Tibial nerve (tissue), 4 donors: Measurements from ENCODE around the gene NET1. TPM values are rescaled to one million over a fixed set of nuclear protein-coding genes. Genes with fewer than 3 reads are reported as not detected.
"Not testable (repeated sequence)": the region's sequence is repeated elsewhere in the genome, so short reads cannot be mapped to it uniquely, and the experiment has no call there.

ENCODE experiments used
- DNase-seq, 2 donors: peaks; one replicate each; pipeline ENCODE4 v3.0.0-alpha.2; 2019; ENCODE audit warnings: low spot score in 2 of 2
- H3K27ac ChIP-seq, 4 donors: fragments of 200-600 bp; sonication (generic) in 3 of 4; one replicate each; pipeline ENCODE4 v1.5.1; 2017 to 2019; ENCODE audit warnings: mild to moderate bottlenecking in 1 of 4
- H3K27me3 ChIP-seq, 2 donors: fragments of 200-600 bp; sonication (generic) in 1 of 2; one replicate each; pipeline versions ENCODE4 v1.5.1 to v1.6.0; 2017 to 2019
- H3K36me3 ChIP-seq, 3 donors: fragments of 200-600 bp; sonication (generic); one replicate each; pipeline ENCODE4 v1.5.1; 2018 to 2019
- H3K4me1 ChIP-seq, 4 donors: fragments of 200-600 bp; sonication (generic) in 3 of 4; one replicate each; pipeline ENCODE4 v1.5.1; 2017 to 2019
- H3K4me3 ChIP-seq, 4 donors: fragments of 200-600 bp; sonication (generic) in 3 of 4; one replicate each; pipeline ENCODE4 v1.5.1; 2017 to 2019; ENCODE audit warnings: mild to moderate bottlenecking in 1 of 4, moderate library complexity in 1 of 4
- H3K9me3 ChIP-seq, 4 donors: fragments of 200-600 bp; sonication (generic) in 3 of 4; one replicate each; pipeline ENCODE4 v1.5.1; 2017 to 2019
- EP300 ChIP-seq, 2 donors: sonication (generic); formaldehyde crosslinking; IDR thresholded peaks; one replicate each; pipeline ENCODE4 v1.6.1; 2017; ENCODE audit warnings: antibody characterized with exemption in 2 of 2, mild to moderate bottlenecking in 1 of 2
- POLR2A ChIP-seq, 2 donors: fragments of 450-650 bp; IDR thresholded peaks; one replicate each; pipeline ENCODE4 v1.6.1; 2017; ENCODE audit warnings: antibody characterized with exemption in 2 of 2, mild to moderate bottlenecking in 2 of 2, moderate library complexity in 2 of 2
- WGBS, 2 donors: methylation state at CpG; one replicate each; pipeline ENCODE4 v1.1.5; 2018; 5-methylcytosine and 5-hydroxymethylcytosine counted together
- total RNA-seq, 4 donors: library from RNA; depleted of rRNA; stranded (reverse); fragments of >200 nt; gene quantifications; one replicate each; pipeline ENCODE4 v1.1.0, GENCODE V29; 2016
- TF ChIP-seq, protein P1 (sequence below), 5 experiments: fragments of 200-600 bp in 3 of 5; fragments of 450-650 bp in 2 of 5; sonication (generic) in 3 of 5; IDR thresholded peaks; one replicate each; pipeline ENCODE4 v1.5.1; 2016 to 2019; ENCODE audit warnings: antibody characterized with exemption in 5 of 5, mild to moderate bottlenecking in 3 of 5, moderate library complexity in 2 of 5

The NET1 gene
- total RNA-seq, 4 donors from 2014 or later, result 66.0 to 133 (median 91.3) TPM

DNA sequence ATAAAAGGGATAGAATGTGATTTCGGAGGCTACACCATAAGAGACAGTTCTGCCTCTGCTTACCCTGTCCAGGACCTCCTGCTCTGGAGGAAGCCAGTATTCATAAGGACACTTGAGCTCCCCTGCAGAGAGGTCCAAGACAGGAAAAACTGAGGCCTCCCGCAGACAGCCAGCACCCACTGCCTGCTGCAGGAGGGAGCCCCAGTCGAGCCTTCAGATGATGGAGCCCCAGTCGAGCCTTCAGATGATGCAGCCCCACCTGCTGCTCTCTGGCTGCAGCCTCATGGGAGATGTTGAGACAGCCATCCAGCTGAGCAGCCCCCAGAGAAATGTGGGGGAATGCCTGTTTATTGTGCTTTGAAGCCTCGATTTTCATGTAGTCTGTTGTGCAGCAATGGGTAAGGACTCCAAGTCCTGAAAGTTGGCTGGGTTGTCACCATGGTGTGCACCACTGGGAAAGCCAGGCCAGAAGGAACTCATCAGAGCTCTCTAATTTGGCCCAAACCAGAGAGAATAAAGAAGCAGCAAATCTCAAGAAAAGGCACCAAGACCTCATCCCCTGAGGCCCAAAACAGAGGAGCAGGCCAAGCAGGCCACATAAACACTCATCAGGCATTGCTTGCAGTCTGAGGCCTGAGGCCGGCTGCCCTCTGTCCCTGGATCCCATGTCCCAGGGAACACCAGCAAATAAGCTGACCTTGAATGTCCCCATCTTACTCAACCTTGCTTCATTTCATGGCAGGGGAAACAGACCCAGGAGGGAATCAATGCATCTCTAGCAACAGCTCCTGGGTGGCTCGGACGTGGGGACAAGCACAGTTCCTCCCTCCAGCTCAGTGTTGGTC is 56.1 kb downstream of the NET1 start:
- H3K27ac ChIP-seq, result no peak overlapping the region
- WGBS, 2 donors, result 75 to 80% methylated on average over 7 to 8 of the region's 8 CpGs
- TF ChIP-seq EP300 (IDR thresholded peaks at IDR 0.05), result no peak
- TF ChIP-seq, protein P1, sequence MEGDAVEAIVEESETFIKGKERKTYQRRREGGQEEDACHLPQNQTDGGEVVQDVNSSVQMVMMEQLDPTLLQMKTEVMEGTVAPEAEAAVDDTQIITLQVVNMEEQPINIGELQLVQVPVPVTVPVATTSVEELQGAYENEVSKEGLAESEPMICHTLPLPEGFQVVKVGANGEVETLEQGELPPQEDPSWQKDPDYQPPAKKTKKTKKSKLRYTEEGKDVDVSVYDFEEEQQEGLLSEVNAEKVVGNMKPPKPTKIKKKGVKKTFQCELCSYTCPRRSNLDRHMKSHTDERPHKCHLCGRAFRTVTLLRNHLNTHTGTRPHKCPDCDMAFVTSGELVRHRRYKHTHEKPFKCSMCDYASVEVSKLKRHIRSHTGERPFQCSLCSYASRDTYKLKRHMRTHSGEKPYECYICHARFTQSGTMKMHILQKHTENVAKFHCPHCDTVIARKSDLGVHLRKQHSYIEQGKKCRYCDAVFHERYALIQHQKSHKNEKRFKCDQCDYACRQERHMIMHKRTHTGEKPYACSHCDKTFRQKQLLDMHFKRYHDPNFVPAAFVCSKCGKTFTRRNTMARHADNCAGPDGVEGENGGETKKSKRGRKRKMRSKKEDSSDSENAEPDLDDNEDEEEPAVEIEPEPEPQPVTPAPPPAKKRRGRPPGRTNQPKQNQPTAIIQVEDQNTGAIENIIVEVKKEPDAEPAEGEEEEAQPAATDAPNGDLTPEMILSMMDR (IDR thresholded peaks at IDR 0.05), result no peak
- H3K27me3 ChIP-seq, result no peaks in the 10 kb centered on the region
- no peak for DNase-seq
- peaks cover 0 to 9% (median 0%) of the 10 kb centered on the region in 4 donors for H3K9me3 ChIP-seq
- H3K4me3 ChIP-seq, result no peak overlapping the region
- H3K36me3 ChIP-seq, result no peaks in the 10 kb centered on the region
- peaks cover 0 to 20% (median 4%) of the 10 kb centered on the region in 4 donors for H3K4me1 ChIP-seq

GRCh38 chr10:5469353-5470061 is 57.1 kb downstream of the NET1 start:
- Histone ChIP-seq H3K27me3 (no peaks in the 10 kb centered on the region), H3K36me3 (no peaks in the 10 kb centered on the region), H3K9me3 (peaks cover 0 to 9% (median 0%) of the 10 kb centered on the region in 4 donors), H3K4me3 (no peak overlapping the region), H3K4me1 (peaks cover 0 to 20% (median 4%) of the 10 kb centered on the region in 4 donors), H3K27ac (no peak overlapping the region)
- DNase-seq, result no peak
- 72 to 87% methylated on average over 15 of the region's 15 CpGs for WGBS, 2 donors
- TF ChIP-seq EP300 (IDR thresholded peaks at IDR 0.05) (no peak), POLR2A (IDR thresholded peaks at IDR 0.05) (no peak)
- TF ChIP-seq, protein P1 (IDR thresholded peaks at IDR 0.05), result no peak

- no peaks in the 10 kb centered on the region for H3K27me3 ChIP-seq
- DNase-seq, result no peak
- H3K36me3 ChIP-seq, result no peaks in the 10 kb centered on the region
- peaks cover 0 to 9% (median 0%) of the 10 kb centered on the region in 4 donors for H3K9me3 ChIP-seq
- H3K4me3 ChIP-seq, result no peak overlapping the region
- WGBS, 2 donors, result 95 to 96% methylated on average over 14 to 15 of the region's 15 CpGs
- TF ChIP-seq EP300 (IDR thresholded peaks at IDR 0.05) (no peak), POLR2A (IDR thresholded peaks at IDR 0.05) (no peak)
- TF ChIP-seq, protein P1 (IDR thresholded peaks at IDR 0.05), result no peak
- peaks cover 0 to 20% (median 4%) of the 10 kb centered on the region in 4 donors for H3K4me1 ChIP-seq
- H3K27ac ChIP-seq, result no peak overlapping the region
These were observed 57.9 kb downstream of the NET1 start for GRCh38 chr10:5470062-5470751.

- H3K27ac ChIP-seq, H3K27me3 ChIP-seq, H3K36me3 ChIP-seq, DNase-seq, H3K4me1 ChIP-seq, H3K4me3 ChIP-seq, H3K9me3 ChIP-seq: not testable (repeated sequence)
- 82 to 84% methylated on average over 4 of the region's 4 CpGs for WGBS, 2 donors
These were observed 62.3 kb downstream of the NET1 start for GRCh38 chr10:5474642-5475041.

- H3K36me3 ChIP-seq, H3K9me3 ChIP-seq, H3K27me3 ChIP-seq, H3K27ac ChIP-seq, DNase-seq, H3K4me1 ChIP-seq, H3K4me3 ChIP-seq: not testable (repeated sequence)
- WGBS, 2 donors, result 75 to 91% methylated on average over 8 of the region's 8 CpGs
These were observed 62.7 kb downstream of the NET1 start for GRCh38 chr10:5475088-5475487.

- WGBS, 2 donors, result 90 to 93% methylated on average over 12 of the region's 12 CpGs
- not testable (repeated sequence) for DNase-seq, H3K4me3 ChIP-seq, H3K27ac ChIP-seq, H3K27me3 ChIP-seq, H3K9me3 ChIP-seq, H3K36me3 ChIP-seq, H3K4me1 ChIP-seq
These were observed 63.8 kb downstream of the NET1 start for GRCh38 chr10:5475974-5476807.
